ENCODE data around the gene MESP1. TPM values are rescaled to one million over a fixed set of nuclear protein-coding genes. Genes with fewer than 3 reads are reported as not detected.

The MESP1 gene
- polyA plus RNA-seq, 1 donor (not counting 4 experiments of a cell fraction or from before 2014, with no cell fraction given): not detected

GRCh38 chr15:89728254-89728653 lies 22.8 kb downstream of the MESP1 start:
- no peak overlapping the region for H2AFZ ChIP-seq (ENCODE audit: control insufficient read depth, low read length)
- dilution Hi-C loops (cut with MboI; ENCODE audit: extremely low pct_ligation_motif_present, low sequenced_read_pairs): no loop called here
- no peak for FAIRE-seq

GRCh38 chr15:89725064-89725463 lies 26.0 kb downstream of the MESP1 start:
- H3K36me3 ChIP-seq (ENCODE audit: control insufficient read depth in 2 of 2, extremely low read depth in 1 of 2, insufficient read depth in 2 of 2, low read length in 2 of 2): no peaks in the 10 kb centered on the region
- no peaks in the 10 kb centered on the region for H3K9me1 ChIP-seq (ENCODE audit: control insufficient read depth, extremely low read depth, insufficient read depth, low read length)
- H3K9me3 ChIP-seq (ENCODE audit: control insufficient read depth, low read depth, low read length): peaks cover 3% of the 10 kb centered on the region
- no peak overlapping the region for H3K9ac ChIP-seq (ENCODE audit: control insufficient read depth, extremely low read depth, insufficient read depth, low read length)
- H3K27me3 ChIP-seq (ENCODE audit: control insufficient read depth, extremely low read depth, insufficient read depth, low read length): no peaks in the 10 kb centered on the region
- no peaks in the 10 kb centered on the region for H3K4me1 ChIP-seq (ENCODE audit: control insufficient read depth, extremely low read depth, insufficient read depth, low read length)
- no peaks in the 10 kb centered on the region for H4K20me1 ChIP-seq (ENCODE audit: control insufficient read depth, extremely low read depth, insufficient read depth, low read length)
- no peak for FAIRE-seq
- TF ChIP-seq, protein P1, sequence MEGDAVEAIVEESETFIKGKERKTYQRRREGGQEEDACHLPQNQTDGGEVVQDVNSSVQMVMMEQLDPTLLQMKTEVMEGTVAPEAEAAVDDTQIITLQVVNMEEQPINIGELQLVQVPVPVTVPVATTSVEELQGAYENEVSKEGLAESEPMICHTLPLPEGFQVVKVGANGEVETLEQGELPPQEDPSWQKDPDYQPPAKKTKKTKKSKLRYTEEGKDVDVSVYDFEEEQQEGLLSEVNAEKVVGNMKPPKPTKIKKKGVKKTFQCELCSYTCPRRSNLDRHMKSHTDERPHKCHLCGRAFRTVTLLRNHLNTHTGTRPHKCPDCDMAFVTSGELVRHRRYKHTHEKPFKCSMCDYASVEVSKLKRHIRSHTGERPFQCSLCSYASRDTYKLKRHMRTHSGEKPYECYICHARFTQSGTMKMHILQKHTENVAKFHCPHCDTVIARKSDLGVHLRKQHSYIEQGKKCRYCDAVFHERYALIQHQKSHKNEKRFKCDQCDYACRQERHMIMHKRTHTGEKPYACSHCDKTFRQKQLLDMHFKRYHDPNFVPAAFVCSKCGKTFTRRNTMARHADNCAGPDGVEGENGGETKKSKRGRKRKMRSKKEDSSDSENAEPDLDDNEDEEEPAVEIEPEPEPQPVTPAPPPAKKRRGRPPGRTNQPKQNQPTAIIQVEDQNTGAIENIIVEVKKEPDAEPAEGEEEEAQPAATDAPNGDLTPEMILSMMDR (optimal IDR thresholded peaks at IDR 0.05 in 1 of 3, IDR thresholded peaks at IDR 0.05 in 1 of 3, conservative IDR thresholded peaks at IDR 0.05 in 1 of 3; ENCODE audit: extremely low read depth in 1 of 3, insufficient read depth in 2 of 3, low read length in 3 of 3): no peak
- TF ChIP-seq EZH2 (IDR thresholded peaks at IDR 0.05; ENCODE audit: low read length): no peak
- DNase-seq (ENCODE audit: low read depth, low spot score): no peak
- H3K79me2 ChIP-seq (ENCODE audit: control insufficient read depth, insufficient read depth, low read length): no peaks in the 10 kb centered on the region
- no peak overlapping the region for H2AFZ ChIP-seq (ENCODE audit: control insufficient read depth, low read length)
- no peak overlapping the region for H3K4me3 ChIP-seq (ENCODE audit: control insufficient read depth in 2 of 3, extremely low read depth in 1 of 3, insufficient read depth in 2 of 3, low read depth in 1 of 3, low read length in 3 of 3)
- no peak overlapping the region for H3K27ac ChIP-seq (ENCODE audit: control insufficient read depth, insufficient read depth, low read length)
- H3K4me2 ChIP-seq (ENCODE audit: control insufficient read depth, extremely low read depth, insufficient read depth, low read depth, low read length): no peak overlapping the region
- dilution Hi-C loops (cut with MboI; ENCODE audit: extremely low pct_ligation_motif_present, low sequenced_read_pairs): no loop called here

More at GRCh38 chr15:89728254-89728653, 22.8 kb downstream of the MESP1 start:
- Histone ChIP-seq H3K79me2 (ENCODE audit: control insufficient read depth, insufficient read depth, low read length) (no peaks in the 10 kb centered on the region), H3K27me3 (ENCODE audit: control insufficient read depth, extremely low read depth, insufficient read depth, low read length) (no peaks in the 10 kb centered on the region), H3K9me1 (ENCODE audit: control insufficient read depth, extremely low read depth, insufficient read depth, low read length) (no peaks in the 10 kb centered on the region), H3K9me3 (ENCODE audit: control insufficient read depth, low read depth, low read length) (peaks cover 3% of the 10 kb centered on the region), H3K9ac (ENCODE audit: control insufficient read depth, extremely low read depth, insufficient read depth, low read length) (no peak overlapping the region), H3K27ac (ENCODE audit: control insufficient read depth, insufficient read depth, low read length) (no peak overlapping the region), H3K4me3 (ENCODE audit: control insufficient read depth in 2 of 3, extremely low read depth in 1 of 3, insufficient read depth in 2 of 3, low read depth in 1 of 3, low read length in 3 of 3) (no peak overlapping the region), H3K4me2 (ENCODE audit: control insufficient read depth, extremely low read depth, insufficient read depth, low read depth, low read length) (no peak overlapping the region), H4K20me1 (ENCODE audit: control insufficient read depth, extremely low read depth, insufficient read depth, low read length) (no peaks in the 10 kb centered on the region), H3K36me3 (ENCODE audit: control insufficient read depth in 2 of 2, extremely low read depth in 1 of 2, insufficient read depth in 2 of 2, low read length in 2 of 2) (no peaks in the 10 kb centered on the region), H3K4me1 (ENCODE audit: control insufficient read depth, extremely low read depth, insufficient read depth, low read length) (no peaks in the 10 kb centered on the region)
- TF ChIP-seq, protein P1 (optimal IDR thresholded peaks at IDR 0.05 in 1 of 3, IDR thresholded peaks at IDR 0.05 in 1 of 3, conservative IDR thresholded peaks at IDR 0.05 in 1 of 3; ENCODE audit: extremely low read depth in 1 of 3, insufficient read depth in 2 of 3, low read length in 3 of 3): no peak
- TF ChIP-seq EZH2 (IDR thresholded peaks at IDR 0.05; ENCODE audit: low read length): no peak
- no peak for DNase-seq (ENCODE audit: low read depth, low spot score)
